OCI-LY7 (cell line): Measurements from ENCODE around the gene ATP6V0A4. TPM values are rescaled to one million over a fixed set of nuclear protein-coding genes. Genes with fewer than 3 reads are reported as not detected.

Source experiments
- BruUV-seq: library from RNA; stranded (reverse); fragments of 400-500 nt; replicated peaks from 2 replicates; lab custom pipeline; 2021; lab: Mats Ljungman, UMichigan
- CTCF ChIA-PET: fragments of 300-600 bp; sonication (Branson Sonifier 250); formaldehyde crosslinking; loops from one replicate; lab custom pipeline; 2022; ENCODE audit warnings: antibody characterized with exemption; ENCODE audit not compliant: unreplicated experiment; lab: Charles Lee
- POLR2A ChIA-PET: fragments of 300-600 bp; sonication (Branson Sonifier 250); formaldehyde crosslinking; loops from one replicate; lab custom pipeline; 2022; ENCODE audit warnings: antibody characterized with exemption; lab: Charles Lee
- DNase-seq: peaks from one replicate; pipeline ENCODE4 v3.0.0-alpha.2; 2015; ENCODE audit warnings: low spot score
- H2AFZ ChIP-seq: fragments of 200-600 bp; sonication (generic), shearing (Covaris generic); 2 replicates; pipeline ENCODE4 v1.6.1; 2014; ENCODE audit warnings: mild to moderate bottlenecking, antibody characterized with exemption, low read length, moderate library complexity
- H3K27ac ChIP-seq: fragments of 200-600 bp; sonication (generic); 2 replicates; pipeline ENCODE4 v1.5.1; 2014; ENCODE audit warnings: mixed run types, low read depth, mild to moderate bottlenecking, moderate library complexity, low read length, inconsistent platforms; ENCODE audit not compliant: poor library complexity, severe bottlenecking
- H3K36me3 ChIP-seq: fragments of 200-600 bp; sonication (generic); 2 replicates; pipeline ENCODE4 v1.6.1; 2014; ENCODE audit warnings: mild to moderate bottlenecking, antibody characterized with exemption, low read length, moderate library complexity, mixed read lengths; ENCODE audit not compliant: insufficient read depth
- H3K4me1 ChIP-seq: fragments of 200-600 bp; sonication (generic); 2 replicates; pipeline ENCODE4 v1.5.1; 2014; ENCODE audit warnings: mild to moderate bottlenecking, low read length; ENCODE audit not compliant: insufficient read depth, poor library complexity, severe bottlenecking
- H3K4me2 ChIP-seq: fragments of 200-600 bp; sonication (generic); 2 replicates; pipeline ENCODE4 v1.6.1; 2014; ENCODE audit warnings: mild to moderate bottlenecking, low read length
- H3K4me3 ChIP-seq: fragments of 200-600 bp; sonication (generic); 2 replicates; pipeline ENCODE4 v1.5.1; 2014; ENCODE audit warnings: mild to moderate bottlenecking, low read depth, low read length; ENCODE audit not compliant: poor library complexity, severe bottlenecking
- H3K79me2 ChIP-seq: fragments of 200-600 bp; sonication (generic); 2 replicates; pipeline ENCODE4 v1.6.1; 2016; ENCODE audit warnings: low read depth, mild to moderate bottlenecking, low read length, moderate library complexity, mixed read lengths; ENCODE audit not compliant: insufficient read depth
- H3K9me2 ChIP-seq: fragments of 200-600 bp; sonication (generic); 2 replicates; pipeline ENCODE4 v1.6.1; 2016; ENCODE audit warnings: mild to moderate bottlenecking, low read length, mixed read lengths; ENCODE audit not compliant: insufficient read depth
- H3K9me3 ChIP-seq: fragments of 200-600 bp; sonication (generic); 2 replicates; pipeline ENCODE4 v1.6.1; 2014; ENCODE audit warnings: mild to moderate bottlenecking, mixed run types, low read length, mixed read lengths
- H4K20me1 ChIP-seq: fragments of 200-600 bp; sonication (generic); 2 replicates; pipeline ENCODE4 v1.6.1; 2014; ENCODE audit warnings: mild to moderate bottlenecking, antibody characterized with exemption, low read length, moderate library complexity, mixed read lengths; ENCODE audit not compliant: insufficient read depth
- CTCF ChIP-seq: fragments of 200-600 bp; sonication (generic); conservative IDR thresholded peaks from 2 replicates; pipeline ENCODE4 v1.5.1; 2014; ENCODE audit warnings: mild to moderate bottlenecking, antibody characterized with exemption, low read length, moderate library complexity, mixed read lengths
- EZH2phosphoT487 ChIP-seq: fragments of 200-600 bp; sonication (generic); IDR thresholded peaks from 2 replicates; pipeline ENCODE4 v1.6.1; 2018; ENCODE audit warnings: low read depth, borderline replicate concordance, mild to moderate bottlenecking, mixed run types, antibody characterized with exemption, low read length, moderate library complexity, mixed read lengths
- intact Hi-C: fragments of 100-400 bp; cut with micrococcal nuclease; formaldehyde crosslinking; loops from one replicate; pipeline ENCODE4 v1.10.0; 2022; ENCODE audit not compliant: unreplicated experiment
- total RNA-seq, 2 experiments: library from RNA; depleted of rRNA in 1 of 2; stranded (reverse); fragments of >200 nt in 1 of 2; shearing (Covaris generic) in 1 of 2; gene quantifications; 2 replicates each; pipeline ENCODE4 v1.2.3, GENCODE V29; 2014 to 2022

ATP6V0A4 gene
- total RNA-seq, 2 experiments from 2014 or later = not detected

DNA sequence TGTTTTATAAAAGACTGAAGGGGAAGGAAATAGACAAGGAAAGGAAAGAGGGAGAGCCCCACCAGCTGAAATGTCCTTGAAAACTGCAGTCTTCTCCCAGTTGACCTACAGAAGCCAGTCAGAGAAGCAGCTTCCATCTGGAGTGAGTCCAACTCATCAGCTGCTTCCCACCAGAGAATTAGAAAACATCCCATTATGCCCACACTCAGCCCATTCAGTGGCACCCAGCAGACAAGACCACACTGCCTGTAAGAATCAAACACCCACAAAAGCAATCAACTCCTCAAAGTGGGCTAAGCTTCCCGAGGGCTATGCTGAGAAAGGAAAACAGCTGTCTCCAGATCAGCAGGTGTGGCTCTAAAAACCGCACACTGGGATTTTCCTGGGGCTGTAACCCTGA is 29.8 kb downstream of the ATP6V0A4 start:
- Histone ChIP-seq H3K9me3 (no peaks in the 10 kb centered on the region), H2AFZ (no peak overlapping the region), H4K20me1 (no peaks in the 10 kb centered on the region), H3K4me3 (no peak overlapping the region), H3K79me2 (no peaks in the 10 kb centered on the region), H3K27ac (no peak overlapping the region), H3K4me2 (no peak overlapping the region), H3K4me1 (no peaks in the 10 kb centered on the region), H3K36me3 (no peaks in the 10 kb centered on the region), H3K9me2 (no peaks in the 10 kb centered on the region)
- no TSS peak for BruUV-seq
- ChIA-PET CTCF (interaction anchor here (0.7 kb wide), 1 partner anchor 30 kb away, joined by 3 read pairs; no protein-coding TSS in a partner anchor), POLR2A (no interaction called here)
- TF ChIP-seq CTCF = no peak
- no peak for TF ChIP-seq EZH2phosphoT487
- no peak for DNase-seq
- intact Hi-C loops = no loop called here

- CTCF ChIA-PET = no interaction called here
- DNase-seq = no peak
- POLR2A ChIA-PET = interaction anchor here (0.6 to 0.9 kb wide), 2 partner anchors 41 to 185 kb away, joined by 3 read pairs; no protein-coding TSS in a partner anchor
- intact Hi-C loops = no loop called here
- H2AFZ ChIP-seq = no peak overlapping the region
- peaks cover 8% of the 10 kb centered on the region for H3K4me1 ChIP-seq
- TF ChIP-seq CTCF (no peak), EZH2phosphoT487 (no peak)
- H3K9me3 ChIP-seq = no peaks in the 10 kb centered on the region
- H3K4me2 ChIP-seq = no peak overlapping the region
- H3K36me3 ChIP-seq = no peaks in the 10 kb centered on the region
- H4K20me1 ChIP-seq = no peaks in the 10 kb centered on the region
- H3K27ac ChIP-seq = no peak overlapping the region
- BruUV-seq = no TSS peak
- H3K4me3 ChIP-seq = no peak overlapping the region
- H3K9me2 ChIP-seq = no peaks in the 10 kb centered on the region
- no peaks in the 10 kb centered on the region for H3K79me2 ChIP-seq
Measured at GRCh38 chr7:138756591-138757242, 41.3 kb downstream of the ATP6V0A4 start.

DNA sequence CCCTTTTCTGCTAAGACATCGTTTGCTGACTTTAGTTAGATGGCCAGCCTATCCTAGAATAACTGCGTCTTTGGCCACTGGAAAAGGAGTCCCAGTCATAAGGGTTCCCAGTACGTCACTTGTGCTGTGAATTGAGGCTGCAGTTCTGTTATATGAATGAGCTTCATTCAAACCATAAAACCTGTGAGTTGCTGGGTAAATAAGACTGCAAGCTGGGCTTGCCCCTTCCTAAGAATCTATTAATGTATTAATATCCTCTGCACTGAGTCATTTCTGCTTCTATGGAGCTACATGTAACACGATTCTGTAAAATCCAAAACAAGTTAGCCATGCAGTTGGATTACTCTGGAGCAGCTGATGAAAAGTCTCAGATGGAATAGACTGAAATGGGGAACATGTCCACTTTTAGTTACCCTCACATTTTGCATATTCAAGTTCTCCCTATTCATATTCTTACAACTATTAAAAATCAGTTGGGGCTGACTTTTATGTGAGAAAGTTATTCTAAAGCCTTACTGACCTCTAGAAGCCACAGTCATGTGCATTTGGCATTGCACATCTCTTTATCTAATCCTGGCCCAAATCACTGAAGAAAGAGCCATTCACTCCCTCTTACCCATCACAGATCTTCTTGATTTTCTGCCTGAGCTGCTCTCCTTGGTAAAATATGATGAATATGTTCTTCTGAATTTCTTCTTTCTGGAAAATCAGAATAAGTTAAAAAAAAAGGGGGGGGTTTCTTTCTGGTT is 42.0 kb downstream of the ATP6V0A4 start:
- TF ChIP-seq EZH2phosphoT487 (no peak), CTCF (no peak)
- intact Hi-C loops = no loop called here
- no TSS peak for BruUV-seq
- ChIA-PET POLR2A (interaction anchor here (0.9 kb wide), 1 partner anchor 40 kb away, joined by 3 read pairs; no protein-coding TSS in a partner anchor), CTCF (no interaction called here)
- Histone ChIP-seq H4K20me1 (no peaks in the 10 kb centered on the region), H3K4me3 (no peak overlapping the region), H3K4me2 (no peak overlapping the region), H3K36me3 (no peaks in the 10 kb centered on the region), H3K9me2 (no peaks in the 10 kb centered on the region), H3K9me3 (no peaks in the 10 kb centered on the region), H3K4me1 (peaks cover 8% of the 10 kb centered on the region), H2AFZ (no peak overlapping the region), H3K79me2 (no peaks in the 10 kb centered on the region), H3K27ac (no peak overlapping the region)
- no peak for DNase-seq
